ENCODE measurements around the gene OTOA.
"Not testable (repeated sequence)": the region's sequence is repeated elsewhere in the genome, so short reads cannot be mapped to it uniquely, and the experiment has no call there.

The OTOA gene

GRCh38 chr16:21656795-21657768, 6.7 kb upstream of the OTOA start:
- no peak for DNase-seq (ENCODE audit: low read depth)
- TF ChIP-seq, protein P1, sequence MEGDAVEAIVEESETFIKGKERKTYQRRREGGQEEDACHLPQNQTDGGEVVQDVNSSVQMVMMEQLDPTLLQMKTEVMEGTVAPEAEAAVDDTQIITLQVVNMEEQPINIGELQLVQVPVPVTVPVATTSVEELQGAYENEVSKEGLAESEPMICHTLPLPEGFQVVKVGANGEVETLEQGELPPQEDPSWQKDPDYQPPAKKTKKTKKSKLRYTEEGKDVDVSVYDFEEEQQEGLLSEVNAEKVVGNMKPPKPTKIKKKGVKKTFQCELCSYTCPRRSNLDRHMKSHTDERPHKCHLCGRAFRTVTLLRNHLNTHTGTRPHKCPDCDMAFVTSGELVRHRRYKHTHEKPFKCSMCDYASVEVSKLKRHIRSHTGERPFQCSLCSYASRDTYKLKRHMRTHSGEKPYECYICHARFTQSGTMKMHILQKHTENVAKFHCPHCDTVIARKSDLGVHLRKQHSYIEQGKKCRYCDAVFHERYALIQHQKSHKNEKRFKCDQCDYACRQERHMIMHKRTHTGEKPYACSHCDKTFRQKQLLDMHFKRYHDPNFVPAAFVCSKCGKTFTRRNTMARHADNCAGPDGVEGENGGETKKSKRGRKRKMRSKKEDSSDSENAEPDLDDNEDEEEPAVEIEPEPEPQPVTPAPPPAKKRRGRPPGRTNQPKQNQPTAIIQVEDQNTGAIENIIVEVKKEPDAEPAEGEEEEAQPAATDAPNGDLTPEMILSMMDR (IDR thresholded peaks at IDR 0.05; ENCODE audit: low read depth, low read length, missing control alignments) = peak; percentile 82
- H3K4me3 ChIP-seq (ENCODE audit: low read depth, low read length) = no peak overlapping the region

DNA sequence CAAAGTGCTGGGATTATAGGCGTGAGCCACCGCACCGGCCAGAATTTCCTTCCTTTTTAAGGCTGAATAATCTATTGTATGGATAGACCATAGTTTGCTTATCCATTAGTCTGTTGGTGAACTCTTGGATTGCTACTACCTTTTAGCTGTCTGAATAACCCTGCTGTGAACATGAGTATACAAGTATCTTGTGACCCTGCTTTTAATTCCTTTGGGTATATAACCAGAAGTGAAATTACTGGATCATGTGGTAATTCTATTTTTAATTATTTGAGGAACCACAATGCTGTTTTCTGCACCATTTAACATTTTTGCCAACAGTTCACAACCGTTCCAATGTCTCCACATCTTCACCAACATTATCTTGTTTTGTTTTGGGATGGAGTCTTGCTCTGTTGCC, 4.6 kb upstream of the OTOA start:
- TF ChIP-seq, protein P1 (IDR thresholded peaks at IDR 0.05; ENCODE audit: low read depth, low read length, missing control alignments) = no peak
- no peak overlapping the region for H3K4me3 ChIP-seq (ENCODE audit: low read depth, low read length)
- DNase-seq (ENCODE audit: low read depth) = no peak

GRCh38 chr16:21664801-21665492, 1.2 kb downstream of the OTOA start:
- H3K4me3 ChIP-seq (ENCODE audit: low read depth, low read length) = no peak overlapping the region
- TF ChIP-seq, protein P1 (IDR thresholded peaks at IDR 0.05; ENCODE audit: low read depth, low read length, missing control alignments) = no peak
- no peak for DNase-seq (ENCODE audit: low read depth)

GRCh38 chr16:21666772-21667171, 3.0 kb downstream of the OTOA start:
- no peak for DNase-seq (ENCODE audit: low read depth)
- H3K4me3 ChIP-seq (ENCODE audit: low read depth, low read length) = no peak overlapping the region
- TF ChIP-seq, protein P1 (IDR thresholded peaks at IDR 0.05; ENCODE audit: low read depth, low read length, missing control alignments) = no peak

DNA sequence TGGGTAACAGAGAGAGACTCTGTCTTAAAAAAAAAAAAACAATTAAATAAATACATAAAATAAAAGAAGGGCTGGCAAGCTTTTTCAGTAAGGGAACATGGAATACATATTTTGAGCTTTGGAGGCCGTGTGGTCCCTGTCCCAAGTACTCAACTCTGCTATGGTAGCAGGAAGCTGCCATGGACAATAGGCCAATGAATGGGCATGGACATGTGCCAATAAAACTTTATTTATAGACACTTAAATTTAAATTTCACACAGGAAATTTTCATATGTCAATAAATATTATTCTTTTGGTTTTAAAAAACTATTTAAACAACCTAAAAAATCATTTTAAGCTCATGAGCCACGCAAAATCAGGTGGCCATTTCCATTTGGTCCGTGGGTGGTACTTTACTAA, 3.8 kb downstream of the OTOA start:
- no peak for DNase-seq (ENCODE audit: low read depth)
- no peak overlapping the region for H3K4me3 ChIP-seq (ENCODE audit: low read depth, low read length)
- TF ChIP-seq, protein P1 (IDR thresholded peaks at IDR 0.05; ENCODE audit: low read depth, low read length, missing control alignments) = no peak

- DNase-seq (ENCODE audit: low read depth) = no peak
- TF ChIP-seq, protein P1 (IDR thresholded peaks at IDR 0.05; ENCODE audit: low read depth, low read length, missing control alignments) = no peak
- no peak overlapping the region for H3K4me3 ChIP-seq (ENCODE audit: low read depth, low read length)
Observed at GRCh38 chr16:21673469-21673868, 9.7 kb downstream of the OTOA start.

DNA sequence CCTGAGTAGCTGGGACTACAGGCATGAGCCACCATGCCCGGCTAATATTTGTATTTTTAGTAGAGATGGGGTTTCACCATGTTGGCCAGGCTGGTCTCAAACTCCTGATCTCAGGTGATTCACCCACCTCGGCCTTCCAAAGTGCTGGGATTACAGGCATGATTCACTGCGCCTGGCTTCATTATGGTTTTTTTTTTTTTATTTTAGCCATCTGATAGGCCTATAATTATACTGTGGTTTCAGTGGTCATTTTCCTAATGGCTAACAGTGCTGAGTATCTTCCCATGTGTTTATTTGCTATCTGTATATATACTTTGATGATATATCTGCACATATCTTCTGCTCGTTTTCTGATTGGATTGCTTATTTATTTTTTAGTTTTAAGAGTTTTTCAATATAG, 10.7 kb downstream of the OTOA start:
- not testable (repeated sequence) for DNase-seq (ENCODE audit: low read depth); H3K4me3 ChIP-seq (ENCODE audit: low read depth, low read length)

DNA sequence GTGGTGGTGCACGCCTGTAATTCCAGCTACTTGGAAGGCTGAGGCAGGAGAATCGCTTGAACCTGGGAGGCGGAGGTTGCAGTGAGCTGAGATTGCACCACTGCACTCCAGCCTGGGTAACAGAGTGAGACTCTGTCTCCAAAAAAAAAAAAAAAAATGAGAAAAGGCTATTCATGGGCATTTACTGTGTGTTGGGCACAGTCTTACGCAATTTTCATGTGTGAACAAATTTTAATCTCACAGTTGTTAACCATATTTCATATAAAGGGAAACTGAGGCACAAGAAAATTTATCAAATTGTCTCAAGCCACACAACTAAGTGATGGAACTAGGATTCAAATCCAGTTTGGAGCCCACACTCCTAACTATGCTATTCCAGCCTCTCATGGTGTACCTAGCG, 16.9 kb downstream of the OTOA start:
- H3K4me3 ChIP-seq (ENCODE audit: low read depth, low read length); DNase-seq (ENCODE audit: low read depth): not testable (repeated sequence)

Data from GM12864 (cell line).